Stimulated activated CD8-positive, alpha-beta memory T cell treated with anti-CD3 and anti-CD28 coated beads, Interleukin-7, amount 100 ng/mL, for 24 hours (primary cell): ENCODE measurements around the gene INPP4B.

Experiments used
- DNase-seq: peaks from one replicate; pipeline ENCODE4 v3.0.0-alpha.2; 2020; ENCODE audit warnings: low read depth

Gene INPP4B

DNA sequence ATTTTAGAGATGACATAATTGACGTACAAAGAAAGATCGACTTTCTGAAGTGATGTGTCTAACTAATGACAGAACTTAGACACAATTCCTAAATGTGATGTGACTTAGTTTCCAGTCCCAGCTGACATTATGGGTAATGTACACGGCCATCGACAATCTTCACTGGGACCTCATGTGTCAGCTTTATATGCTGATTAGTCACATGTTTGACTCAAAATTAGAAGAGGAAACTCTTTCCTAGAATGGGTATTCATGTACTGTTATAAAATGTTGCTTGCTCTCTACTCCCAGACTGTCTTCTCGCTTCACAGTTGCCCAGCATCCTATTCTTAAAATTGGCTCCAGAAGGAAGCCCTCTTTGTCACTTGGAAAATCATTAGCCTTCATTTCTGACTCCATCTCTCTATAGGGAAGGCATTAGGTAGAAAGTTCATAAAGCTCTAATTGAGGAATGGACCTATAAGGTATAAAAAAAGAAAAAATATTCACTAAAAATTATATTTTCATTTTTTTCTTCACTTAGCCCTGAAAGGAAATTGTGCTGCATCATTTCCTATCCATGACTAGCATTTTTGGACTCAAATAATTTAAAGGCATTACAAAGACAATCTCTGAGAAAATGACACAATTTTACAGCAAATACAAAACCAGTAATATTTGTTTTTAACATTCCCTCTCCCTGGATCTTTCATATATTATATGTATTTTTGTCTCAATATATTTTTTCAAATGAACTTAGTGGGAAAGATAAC is 554.6 kb downstream of the INPP4B start:
- DNase-seq, result no peak

DNA sequence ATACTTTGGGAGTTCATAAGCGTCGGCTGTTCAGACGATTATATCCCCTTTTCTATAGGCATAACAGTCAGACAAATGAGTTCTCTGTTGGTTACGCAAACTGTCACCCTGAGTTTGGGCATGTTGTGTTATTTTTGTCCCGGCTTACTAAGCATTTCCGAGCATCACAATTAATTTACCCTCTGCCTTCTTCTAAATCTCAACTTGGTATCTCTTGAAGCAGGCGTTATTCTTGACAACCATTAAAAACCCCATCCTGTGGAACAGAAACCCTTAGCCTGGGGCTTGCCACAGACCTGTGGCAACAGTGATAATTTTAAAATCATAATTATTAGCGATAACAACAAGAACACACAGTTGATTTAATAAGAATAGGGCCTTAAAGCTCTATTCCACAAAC is 558.7 kb downstream of the INPP4B start:
- no peak for DNase-seq

DNA sequence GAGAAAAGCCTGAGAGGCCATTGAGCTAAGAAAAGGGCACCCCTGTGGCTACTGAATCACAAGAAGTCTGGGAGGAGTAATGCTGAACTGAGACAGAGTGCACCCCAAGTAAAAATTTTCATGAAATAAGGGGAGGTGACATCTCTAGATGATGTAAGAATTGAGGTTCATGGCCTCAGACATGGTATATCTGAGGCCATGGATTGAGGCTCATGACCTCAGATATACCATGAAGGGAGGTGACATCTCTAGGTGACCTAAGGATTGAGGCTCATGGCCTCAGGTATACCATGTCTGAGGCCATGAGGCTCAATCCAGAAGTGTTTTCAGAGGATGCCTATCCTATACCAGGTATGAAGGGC is 560.9 kb downstream of the INPP4B start:
- DNase-seq, result no peak

DNA sequence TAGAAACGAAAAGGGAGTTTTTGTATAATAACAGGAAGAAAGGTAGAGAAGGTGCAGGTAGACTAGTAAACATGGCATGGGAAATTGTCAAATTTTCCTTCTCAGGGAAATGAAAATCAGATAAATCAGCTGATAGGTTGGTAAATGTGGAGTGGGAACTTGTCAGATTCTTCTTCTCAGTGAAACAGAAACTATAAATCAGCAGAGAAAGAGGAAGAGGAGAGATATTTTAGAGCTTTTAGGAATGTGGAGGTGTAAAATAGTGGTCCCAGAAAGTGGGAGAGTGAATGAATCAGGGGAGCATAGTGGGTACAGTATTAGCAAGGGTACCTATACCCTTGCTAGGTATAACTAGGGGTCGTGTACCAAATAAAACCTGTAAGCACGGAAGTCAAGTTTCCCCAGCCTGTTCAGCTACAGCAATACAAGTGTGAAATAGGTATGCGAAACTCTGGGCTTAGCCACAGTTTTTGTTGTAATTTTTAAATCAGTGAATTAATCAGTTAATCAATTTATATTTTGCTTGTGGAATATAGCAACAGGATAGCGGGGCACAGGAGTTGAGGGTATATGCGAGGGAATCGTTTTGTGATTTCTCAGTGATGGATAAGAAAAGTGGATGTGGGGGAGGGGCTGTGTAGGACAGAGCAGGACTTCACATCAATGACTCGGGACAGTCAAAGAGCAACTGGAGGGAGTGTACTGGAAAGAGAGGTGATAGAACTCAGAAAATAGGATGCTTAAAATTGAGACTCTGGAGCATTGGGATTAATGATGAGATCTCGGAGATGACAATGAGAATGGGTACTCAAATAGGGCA is 561.5 kb downstream of the INPP4B start:
- no peak for DNase-seq

DNA sequence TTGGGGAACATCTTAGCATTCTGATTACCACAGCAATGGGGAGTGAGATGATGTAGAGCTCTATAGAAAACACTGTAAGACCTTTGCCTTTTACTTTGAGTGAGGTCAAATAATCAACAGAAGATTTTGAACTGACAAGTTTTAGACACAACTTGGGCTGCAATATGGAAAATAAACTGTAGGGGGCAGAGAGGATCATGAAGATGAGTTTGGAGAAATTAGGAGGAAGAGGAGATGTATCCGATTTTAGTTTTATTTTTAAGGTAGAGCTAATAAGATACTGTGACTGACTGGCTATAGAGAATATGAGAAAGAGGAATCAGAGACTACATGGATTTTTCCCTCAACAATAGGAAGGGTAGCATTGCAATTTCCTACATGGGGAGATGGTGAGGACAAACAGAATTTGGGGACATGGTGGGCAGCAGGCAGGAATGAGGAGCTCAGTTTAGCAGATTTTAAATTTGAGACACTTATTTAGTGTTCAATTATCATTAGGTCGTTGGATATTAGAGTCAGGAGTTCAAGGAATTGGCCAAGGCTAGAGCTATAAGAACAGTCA is 563.1 kb downstream of the INPP4B start:
- no peak for DNase-seq

DNA sequence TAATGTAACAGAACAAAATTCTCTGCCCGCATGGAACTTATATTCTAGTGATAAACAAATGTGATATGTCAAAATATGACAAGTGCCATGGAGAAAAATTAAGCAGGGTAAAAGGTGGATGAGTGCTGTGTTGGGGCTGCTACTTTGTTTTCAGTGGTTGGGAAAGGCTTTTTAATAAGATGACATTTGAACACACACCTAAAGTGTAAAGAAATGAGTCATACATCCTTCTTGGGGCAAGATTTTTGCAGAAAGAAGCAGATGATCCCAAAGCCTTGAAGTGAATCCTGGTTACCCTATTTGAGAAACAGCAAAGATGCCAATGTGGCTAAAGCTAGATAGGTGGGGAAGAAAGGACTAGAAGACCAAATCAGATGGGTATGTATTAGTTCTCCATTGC is 564.1 kb downstream of the INPP4B start:
- DNase-seq, result no peak

DNA sequence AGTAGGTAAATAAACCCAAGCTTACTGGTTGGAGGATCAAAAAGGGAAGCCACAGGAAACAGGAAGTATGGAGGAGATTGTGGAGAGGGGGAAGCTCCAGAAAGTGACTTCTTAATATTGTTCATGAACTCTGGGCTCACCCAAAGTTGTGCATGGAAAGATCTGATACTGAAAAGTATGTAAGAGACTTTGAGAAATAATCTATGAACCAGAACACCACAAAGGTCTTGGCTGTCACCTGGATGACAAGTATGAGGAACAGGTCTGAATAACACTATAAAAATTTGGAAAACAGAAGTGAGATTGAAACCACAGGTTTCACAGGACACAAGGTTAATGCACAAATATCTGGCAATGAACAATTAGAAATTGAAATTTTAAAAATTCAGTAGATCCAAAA is 567.4 kb downstream of the INPP4B start:
- DNase-seq, result no peak

DNA sequence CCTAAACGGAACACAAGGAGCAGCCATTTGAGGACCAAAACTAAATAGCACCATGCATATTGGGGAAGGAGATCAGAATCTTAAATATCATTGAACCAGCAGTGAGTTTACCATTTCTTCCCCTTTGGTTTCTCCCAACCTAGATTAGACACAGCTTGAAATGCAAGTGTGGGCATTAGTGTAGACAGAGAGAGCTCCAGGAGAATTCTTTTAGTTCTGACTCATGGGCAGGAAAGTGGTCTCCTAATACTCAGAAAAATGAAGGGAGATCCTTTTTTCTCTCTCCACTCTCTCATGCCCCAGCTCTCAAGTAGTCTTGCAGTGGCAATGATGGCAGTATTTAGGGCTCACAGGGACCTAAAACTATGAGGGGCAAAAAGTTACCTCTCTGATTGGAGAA is 567.9 kb downstream of the INPP4B start:
- no peak for DNase-seq

DNA sequence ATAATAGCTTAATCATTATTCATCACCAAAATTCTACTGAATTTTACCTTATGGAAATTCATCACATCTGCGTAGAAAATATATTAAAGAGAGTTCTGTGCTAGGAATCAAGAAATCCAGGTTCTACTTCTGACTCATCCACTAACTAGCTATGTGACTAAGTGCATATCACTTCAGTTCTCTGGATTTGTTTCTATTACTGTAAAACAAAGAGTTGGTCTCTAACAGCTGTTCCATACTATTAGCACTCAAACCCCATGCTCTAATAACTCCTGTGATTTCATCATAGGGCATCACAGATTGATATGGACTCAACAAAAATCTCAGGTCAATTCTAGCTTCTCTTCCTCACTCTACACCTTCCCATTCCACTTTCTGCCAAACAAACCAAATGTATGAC is 572.0 kb downstream of the INPP4B start:
- DNase-seq, result no peak

DNA sequence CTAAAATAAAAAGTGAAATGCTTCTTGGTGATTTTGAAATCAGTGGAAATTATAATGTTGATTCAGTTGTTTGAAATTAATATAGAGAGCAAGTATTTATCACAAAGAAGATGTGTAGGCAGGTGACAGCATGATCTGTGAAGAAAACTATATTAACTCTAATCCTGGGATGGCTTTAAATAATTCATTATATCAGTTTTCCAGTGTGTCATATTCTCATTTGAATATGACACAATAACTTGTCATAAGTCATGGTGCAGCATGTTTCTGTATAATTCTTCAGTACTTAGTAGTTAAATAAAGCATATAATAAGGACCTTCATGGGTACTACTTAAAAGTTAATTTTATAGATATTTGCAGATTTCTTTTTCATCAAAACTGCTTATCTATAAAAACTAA is 573.6 kb downstream of the INPP4B start:
- DNase-seq, result no peak

DNA sequence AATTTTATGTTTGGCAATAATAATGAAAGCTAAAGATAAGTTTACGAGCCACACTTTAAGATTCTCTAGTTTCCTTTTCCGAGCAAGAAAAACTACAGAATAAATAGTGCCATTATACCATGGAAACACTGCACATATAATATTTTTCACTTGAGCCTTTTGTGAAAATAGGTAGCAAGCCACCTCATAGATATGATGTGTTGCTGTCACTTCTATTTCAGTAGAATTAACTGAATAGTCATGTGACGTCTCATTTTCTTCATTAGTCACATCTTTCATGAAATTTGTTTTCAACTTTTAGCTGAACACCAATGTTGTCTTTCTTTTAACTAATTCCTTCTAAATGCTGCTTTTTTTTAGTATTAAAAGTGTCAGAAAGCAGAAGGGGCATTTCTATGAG is 574.3 kb downstream of the INPP4B start:
- no peak for DNase-seq

DNA sequence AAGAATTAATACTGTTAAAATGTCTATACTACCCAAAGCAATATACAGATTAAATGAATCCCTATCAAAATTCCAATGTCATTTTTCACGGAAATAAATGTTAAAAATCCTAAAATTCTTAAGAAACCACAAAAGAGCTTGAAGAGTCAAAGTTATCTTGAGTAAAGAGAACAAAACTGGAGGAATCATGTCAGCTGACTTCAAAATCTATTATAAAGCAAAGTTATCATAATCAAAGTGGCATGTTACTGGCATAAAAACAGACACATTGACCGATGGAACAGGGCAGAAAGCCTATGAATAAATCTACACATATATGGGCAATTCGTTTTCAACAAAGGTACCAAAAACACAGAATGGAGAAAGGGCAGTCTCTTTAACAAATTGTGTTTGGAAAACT is 579.0 kb downstream of the INPP4B start:
- DNase-seq, result no peak

DNA sequence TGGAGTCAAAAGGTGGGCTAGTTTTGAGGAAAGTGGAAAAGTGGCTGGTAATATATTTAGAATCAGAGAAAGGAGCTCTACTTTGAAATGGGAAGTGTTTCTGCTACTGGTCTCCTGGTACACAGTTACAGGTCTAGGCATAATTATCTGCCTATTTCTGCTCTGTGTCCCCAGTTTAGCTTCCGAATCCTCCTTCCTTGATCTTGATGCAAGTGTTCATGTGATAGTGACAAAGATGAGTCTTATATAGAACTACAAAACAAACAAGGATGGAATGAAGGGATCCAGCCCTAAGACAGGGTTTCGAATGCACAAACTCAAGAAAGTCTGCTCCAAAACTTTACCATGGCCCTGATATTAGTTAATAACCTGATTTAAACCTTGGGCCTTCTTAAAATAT is 580.2 kb downstream of the INPP4B start:
- no peak for DNase-seq

DNA sequence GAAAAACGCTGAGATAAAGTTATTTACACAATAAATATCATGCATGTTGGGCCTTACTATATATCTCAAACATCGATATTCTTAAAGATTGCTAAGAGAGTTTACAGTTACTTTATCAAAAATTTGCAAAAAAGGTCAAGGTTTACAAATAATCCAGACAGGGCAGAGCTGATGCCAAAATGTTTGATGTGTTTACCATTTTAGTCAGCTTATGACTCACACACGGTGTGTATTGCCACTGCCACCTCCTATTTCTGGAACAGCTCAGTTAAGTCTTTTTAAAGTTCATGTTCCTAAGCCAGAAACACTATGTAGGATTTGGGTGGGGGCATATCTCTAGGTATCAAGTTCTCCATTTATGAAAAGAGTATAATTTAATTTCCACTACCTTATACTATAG is 580.6 kb downstream of the INPP4B start:
- DNase-seq, result no peak

DNA sequence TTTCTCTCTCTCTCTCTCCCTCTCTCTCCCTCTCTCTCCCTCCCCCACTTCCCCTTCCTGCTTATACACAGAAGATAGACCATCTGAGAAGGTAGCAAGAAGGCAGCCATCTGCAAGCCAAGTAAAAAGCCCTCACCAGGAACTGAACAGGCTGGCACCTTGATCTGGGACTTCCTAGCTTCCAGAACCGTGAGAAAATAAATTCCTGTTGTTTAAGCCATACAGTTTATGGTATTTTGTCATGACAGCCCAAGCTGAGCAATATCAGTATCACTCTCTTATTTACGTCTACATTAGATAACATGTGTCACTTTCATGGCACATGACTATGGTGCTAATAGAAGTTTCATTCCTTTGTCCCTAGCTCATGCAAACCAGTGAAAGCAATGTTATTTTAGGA is 581.1 kb downstream of the INPP4B start:
- DNase-seq, result no peak

DNA sequence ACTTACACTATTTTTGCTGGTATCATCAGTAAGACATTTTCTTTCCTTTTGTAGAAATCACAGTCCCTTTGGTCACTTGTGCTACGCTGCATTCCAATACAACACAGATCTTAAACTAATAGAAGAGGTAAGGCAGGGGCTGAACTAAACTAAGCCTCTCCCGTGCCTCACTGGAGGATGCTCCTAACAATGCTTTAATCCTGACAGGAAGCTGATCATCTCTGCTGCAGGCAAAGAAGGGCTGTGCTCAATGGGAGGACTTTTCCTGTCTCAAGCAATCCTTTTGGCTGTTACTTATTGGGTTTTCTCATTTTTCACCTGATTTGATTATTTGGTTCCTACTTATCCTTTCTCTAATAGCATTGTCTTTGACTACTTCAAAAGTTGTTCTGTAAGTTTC is 583.1 kb downstream of the INPP4B start:
- no peak for DNase-seq

DNA sequence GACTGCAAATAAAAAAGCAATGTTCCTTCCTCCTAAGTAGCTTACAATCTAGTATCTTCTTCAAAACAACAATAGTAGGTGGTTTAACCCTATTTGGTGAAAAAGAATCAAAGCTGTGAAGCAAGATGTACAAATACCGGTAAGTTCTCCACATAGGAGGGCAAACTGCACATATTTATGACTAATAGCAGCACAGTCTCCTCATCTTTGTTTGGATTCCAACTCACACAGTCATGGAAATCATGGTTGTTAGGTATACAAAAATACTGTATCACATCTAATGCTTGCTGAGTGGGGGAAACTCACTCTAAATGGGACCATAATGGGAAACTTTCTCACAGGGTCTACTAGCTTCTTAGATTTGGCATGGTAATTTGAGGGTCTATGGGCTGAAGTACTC is 597.2 kb downstream of the INPP4B start:
- no peak for DNase-seq

DNA sequence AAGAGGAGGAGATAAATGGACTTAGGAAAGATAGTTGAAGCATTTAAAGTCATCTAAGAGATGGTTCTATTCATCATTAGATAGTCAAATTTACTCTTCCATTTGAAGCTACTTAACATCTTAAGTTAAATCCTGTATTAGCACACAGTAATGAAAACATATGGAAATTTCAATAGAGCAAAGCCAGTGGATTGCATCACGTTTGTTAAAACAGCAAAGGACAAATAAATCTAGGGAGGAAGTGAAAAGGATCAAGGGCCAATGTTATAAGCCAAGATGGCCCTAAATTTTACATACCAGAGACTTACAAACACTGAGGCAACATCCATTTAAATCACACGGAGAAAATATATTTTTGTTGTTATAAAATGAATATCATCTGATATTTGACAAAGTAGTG is 602.8 kb downstream of the INPP4B start:
- no peak for DNase-seq

DNA sequence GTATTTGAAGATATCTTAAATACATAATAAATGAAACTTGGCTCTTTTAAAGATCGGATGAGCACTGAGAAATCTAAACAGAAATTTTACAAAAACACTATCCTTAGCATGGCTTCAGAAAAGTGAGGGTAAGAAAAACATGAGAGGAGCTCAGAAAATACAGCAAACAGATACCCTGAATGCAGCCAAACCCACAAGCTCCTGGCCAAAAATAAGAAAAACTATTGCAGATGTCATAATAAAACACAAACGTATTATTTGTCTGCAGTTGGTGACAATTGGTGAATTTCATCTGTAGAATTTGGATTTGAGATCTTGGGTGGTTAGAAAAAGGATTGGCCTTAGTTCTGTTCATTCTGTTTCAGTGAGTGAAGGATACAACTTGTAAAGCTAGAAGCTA is 603.9 kb downstream of the INPP4B start:
- DNase-seq, result no peak

DNA sequence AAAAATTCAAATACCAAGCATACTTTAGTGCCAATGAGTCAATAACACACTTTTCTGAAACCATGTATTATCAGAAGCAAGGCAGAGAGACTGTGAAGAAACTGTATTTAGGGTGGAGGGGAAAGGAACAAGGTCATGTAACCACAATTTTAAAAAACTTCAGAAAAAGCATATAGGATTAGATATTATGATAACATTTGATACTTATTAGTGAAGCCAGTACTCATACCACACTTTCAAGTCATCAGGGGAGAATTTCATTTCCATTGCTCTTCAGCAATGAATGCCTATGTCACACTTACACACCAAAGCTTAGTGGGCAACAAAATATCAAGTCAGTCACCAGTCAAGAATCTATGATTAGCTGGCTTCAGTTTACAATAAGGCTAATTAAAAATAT is 607.5 kb downstream of the INPP4B start:
- DNase-seq, result no peak

DNA sequence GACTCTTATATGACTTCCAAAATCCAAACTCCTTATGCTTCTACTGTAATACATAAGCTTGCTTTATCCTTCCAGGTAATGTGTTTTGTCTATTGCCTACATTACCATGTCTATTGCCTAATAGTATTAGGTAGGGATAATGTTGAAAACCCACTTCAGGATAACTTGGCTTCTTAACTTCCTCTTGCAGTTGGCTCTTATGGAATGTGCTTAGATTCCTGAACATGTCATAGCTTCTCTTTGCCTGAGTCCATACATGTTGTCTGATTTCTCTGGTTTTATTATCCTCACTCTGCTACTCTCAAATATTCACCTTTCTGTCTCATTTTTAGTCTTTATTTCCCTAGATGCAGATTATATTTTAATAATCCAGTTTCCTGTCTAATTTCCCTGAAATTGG is 609.8 kb downstream of the INPP4B start:
- DNase-seq, result no peak

DNA sequence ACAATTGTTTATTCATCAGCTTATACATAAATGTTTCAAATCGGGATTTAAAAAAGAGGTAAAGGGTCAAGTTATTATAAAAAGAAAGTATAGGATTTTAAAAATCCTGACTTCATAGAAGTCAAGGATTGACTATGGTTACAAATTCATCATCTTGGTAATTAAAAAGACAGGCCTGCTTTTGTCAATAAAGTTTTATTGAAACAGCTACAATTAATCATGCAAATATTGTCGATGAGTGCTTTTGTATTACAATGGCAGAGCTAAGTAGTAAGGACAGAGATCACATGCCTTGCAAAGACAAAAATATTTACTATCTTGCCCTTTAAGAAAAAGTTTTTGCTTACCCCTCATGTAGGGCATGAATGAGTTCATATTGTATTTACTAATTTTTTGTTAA is 614.3 kb downstream of the INPP4B start:
- no peak for DNase-seq

DNA sequence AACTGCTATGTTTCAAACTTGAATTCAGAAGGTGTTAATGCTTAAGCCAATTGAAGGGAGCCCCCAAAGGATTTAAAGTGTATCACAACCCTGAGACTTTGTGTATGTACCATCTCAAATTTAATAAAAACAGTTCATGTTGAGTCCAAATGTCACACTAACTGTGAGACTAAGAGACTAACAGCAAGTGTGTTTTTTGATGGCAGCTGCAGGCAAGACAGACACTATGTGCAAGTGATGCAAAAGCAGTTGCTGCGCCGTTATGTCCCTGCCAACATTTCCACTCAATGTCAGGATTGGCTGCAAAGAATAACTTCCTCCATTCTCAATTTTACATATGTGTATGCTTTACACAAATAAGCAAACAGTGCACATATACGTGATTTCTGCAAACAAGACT is 615.1 kb downstream of the INPP4B start:
- no peak for DNase-seq

DNA sequence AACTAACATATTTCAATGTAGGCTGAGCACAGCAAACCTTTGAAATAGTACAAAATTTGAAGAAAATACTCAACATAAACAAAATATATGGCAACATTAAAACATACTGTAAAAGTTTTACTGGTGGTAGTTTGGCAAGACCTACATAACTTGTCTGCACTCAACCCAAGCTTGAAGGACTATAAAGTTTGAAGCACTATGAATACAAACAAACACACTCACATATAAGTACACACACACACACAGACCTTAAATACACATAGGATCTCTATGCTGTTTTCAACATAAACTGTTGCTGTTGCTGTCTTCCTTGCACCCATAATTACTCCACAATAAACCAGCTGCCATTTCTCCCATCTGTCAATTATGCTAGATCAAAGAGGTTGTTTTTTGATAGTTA is 620.1 kb downstream of the INPP4B start:
- no peak for DNase-seq
